ENCODE measurements around the gene ZNF687. TPM values are rescaled to one million over a fixed set of nuclear protein-coding genes. Genes with fewer than 3 reads are reported as not detected.

Gene ZNF687
- total and polyA plus RNA-seq, 2 of the 4 experiments (the other 2 are of a cell fraction), result 5.7 to 10.8 TPM

DNA sequence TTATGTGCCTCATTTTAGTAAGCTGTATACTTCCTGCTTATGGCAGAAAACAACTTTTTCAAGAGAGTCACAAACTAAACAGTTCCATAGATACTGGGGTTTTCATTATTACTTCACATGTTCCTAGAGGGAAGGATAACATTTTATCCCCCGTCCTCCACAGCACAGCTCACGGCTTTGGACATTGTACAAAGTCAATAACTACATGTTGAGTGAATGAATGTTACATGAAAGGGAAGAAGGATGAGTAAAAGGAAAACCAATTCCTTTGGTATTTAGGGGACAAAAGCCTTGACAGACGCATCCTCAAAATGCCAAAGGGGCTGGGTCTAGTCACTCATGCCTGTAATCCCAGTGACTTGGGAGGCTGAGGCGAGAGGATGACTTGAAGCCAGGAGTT, 30.3 kb downstream of the ZNF687 start:
- Histone ChIP-seq H2BK20ac (ENCODE audit: low read depth, low read length) (peak overlapping the region; percentile 50), H3K56ac (ENCODE audit: extremely low read depth, insufficient read depth, low read length) (no peak overlapping the region; the same call in 1 of the 2 replicates), H3K27me3 (ENCODE audit: control insufficient read depth, insufficient read depth, low read length) (no peaks in the 10 kb centered on the region), H3K9me1 (ENCODE audit: insufficient read depth, low read length) (peaks cover 57% of the 10 kb centered on the region), H3K4me2 (ENCODE audit: low read depth, low read length) (peak overlapping the region; percentile 10; the same call in 1 of the 2 replicates), H2AK5ac (ENCODE audit: low read depth, low read length) (peak overlapping the region; percentile 69), H2BK15ac (ENCODE audit: low read depth, low read length) (peak overlapping the region; percentile 82; the same call in 2 of the 3 replicates), H2AFZ (replicated peaks; ENCODE audit: low read length, poor library complexity) (no peak overlapping the region), H2AK9ac (replicated peaks; ENCODE audit: low read depth, low read length, poor library complexity) (no peak overlapping the region), H3K9ac (ENCODE audit: low read depth, low read length) (no peak overlapping the region), H3K36me3 (ENCODE audit: control insufficient read depth, insufficient read depth, low read length) (peaks cover 45% of the 10 kb centered on the region), H3K4ac (ENCODE audit: low read depth, low read length) (peak overlapping the region; percentile 78), H4K8ac (ENCODE audit: low read depth in 2 of 2, low read length in 2 of 2) (peak overlapping the region; percentile 13 to 61; a peak in 2 of 4 replicates), H3K9me3 (ENCODE audit: control insufficient read depth, insufficient read depth, low read length) (no peaks in the 10 kb centered on the region), H3K4me3 (ENCODE audit: insufficient read depth, low read depth, low read length) (no peak overlapping the region), H4K91ac (ENCODE audit: insufficient read depth, low read depth, low read length) (peak overlapping the region; percentile 26), H3K14ac (replicated peaks; ENCODE audit: low read depth, low read length) (peak overlapping the region; percentile 38; the same call in 1 of the 2 replicates), H3K23ac (ENCODE audit: low read depth, low read length) (peak overlapping the region; percentile 33; the same call in 1 of the 2 replicates), H3K27ac (ENCODE audit: insufficient read depth, low read length) (peak overlapping the region; percentile 68), H3K79me1 (ENCODE audit: low read depth in 1 of 2, low read length in 2 of 2) (peaks cover 41 to 91% of the 10 kb centered on the region in 2 experiments), H3K18ac (ENCODE audit: low read depth, low read length) (peak overlapping the region; percentile 21; the same call in 1 of the 2 replicates), H3K4me1 (ENCODE audit: control insufficient read depth, insufficient read depth, low read length) (peaks cover 39% of the 10 kb centered on the region), H4K5ac (ENCODE audit: low read depth, low read length) (no peak overlapping the region), H2BK5ac (ENCODE audit: low read depth, low read length, poor library complexity, severe bottlenecking) (peak overlapping the region; percentile 57), H4K20me1 (ENCODE audit: insufficient read depth, low read length) (peaks cover 54% of the 10 kb centered on the region), H2BK120ac (ENCODE audit: low read depth, low read length) (peak overlapping the region; percentile 85)
- TF ChIP-seq MAZ (IDR thresholded peaks at IDR 0.05; ENCODE audit: borderline replicate concordance, low read depth, low read length), result no peak
- TF ChIP-seq RCOR1 (IDR thresholded peaks at IDR 0.05; ENCODE audit: insufficient replicate concordance, low read length), result no peak
- no peak for TF ChIP-seq CEBPB (IDR thresholded peaks at IDR 0.05; ENCODE audit: low read depth, low read length)
- TF ChIP-seq NFE2L2 (IDR thresholded peaks at IDR 0.05; ENCODE audit: low read depth, low read length), result no peak
- no peak for TF ChIP-seq FOS (IDR thresholded peaks at IDR 0.05; ENCODE audit: low read depth, low read length)
- no peak for TF ChIP-seq RAD21 (IDR thresholded peaks at IDR 0.05; ENCODE audit: low read length)
- TF ChIP-seq MAFK (IDR thresholded peaks at IDR 0.05; ENCODE audit: low read depth, low read length), result no peak
- TF ChIP-seq, protein P1, sequence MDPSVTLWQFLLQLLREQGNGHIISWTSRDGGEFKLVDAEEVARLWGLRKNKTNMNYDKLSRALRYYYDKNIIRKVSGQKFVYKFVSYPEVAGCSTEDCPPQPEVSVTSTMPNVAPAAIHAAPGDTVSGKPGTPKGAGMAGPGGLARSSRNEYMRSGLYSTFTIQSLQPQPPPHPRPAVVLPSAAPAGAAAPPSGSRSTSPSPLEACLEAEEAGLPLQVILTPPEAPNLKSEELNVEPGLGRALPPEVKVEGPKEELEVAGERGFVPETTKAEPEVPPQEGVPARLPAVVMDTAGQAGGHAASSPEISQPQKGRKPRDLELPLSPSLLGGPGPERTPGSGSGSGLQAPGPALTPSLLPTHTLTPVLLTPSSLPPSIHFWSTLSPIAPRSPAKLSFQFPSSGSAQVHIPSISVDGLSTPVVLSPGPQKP (IDR thresholded peaks at IDR 0.05; ENCODE audit: borderline replicate concordance, low read depth, low read length), result no peak
- no peak for TF ChIP-seq MXI1 (IDR thresholded peaks at IDR 0.05; ENCODE audit: borderline replicate concordance, low read depth, low read length)
- TF ChIP-seq, protein P2, sequence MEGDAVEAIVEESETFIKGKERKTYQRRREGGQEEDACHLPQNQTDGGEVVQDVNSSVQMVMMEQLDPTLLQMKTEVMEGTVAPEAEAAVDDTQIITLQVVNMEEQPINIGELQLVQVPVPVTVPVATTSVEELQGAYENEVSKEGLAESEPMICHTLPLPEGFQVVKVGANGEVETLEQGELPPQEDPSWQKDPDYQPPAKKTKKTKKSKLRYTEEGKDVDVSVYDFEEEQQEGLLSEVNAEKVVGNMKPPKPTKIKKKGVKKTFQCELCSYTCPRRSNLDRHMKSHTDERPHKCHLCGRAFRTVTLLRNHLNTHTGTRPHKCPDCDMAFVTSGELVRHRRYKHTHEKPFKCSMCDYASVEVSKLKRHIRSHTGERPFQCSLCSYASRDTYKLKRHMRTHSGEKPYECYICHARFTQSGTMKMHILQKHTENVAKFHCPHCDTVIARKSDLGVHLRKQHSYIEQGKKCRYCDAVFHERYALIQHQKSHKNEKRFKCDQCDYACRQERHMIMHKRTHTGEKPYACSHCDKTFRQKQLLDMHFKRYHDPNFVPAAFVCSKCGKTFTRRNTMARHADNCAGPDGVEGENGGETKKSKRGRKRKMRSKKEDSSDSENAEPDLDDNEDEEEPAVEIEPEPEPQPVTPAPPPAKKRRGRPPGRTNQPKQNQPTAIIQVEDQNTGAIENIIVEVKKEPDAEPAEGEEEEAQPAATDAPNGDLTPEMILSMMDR (conservative IDR thresholded peaks at IDR 0.05; ENCODE audit: low read depth, low read length), result no peak
- no peak for TF ChIP-seq POLR2A (IDR thresholded peaks at IDR 0.05; ENCODE audit: low read depth, low read length)
- TF ChIP-seq RFX5 (IDR thresholded peaks at IDR 0.05; ENCODE audit: low read depth, low read length), result no peak
- no peak for TF ChIP-seq SMC3 (IDR thresholded peaks at IDR 0.05; ENCODE audit: low read depth, low read length)
- TF ChIP-seq, protein P3, sequence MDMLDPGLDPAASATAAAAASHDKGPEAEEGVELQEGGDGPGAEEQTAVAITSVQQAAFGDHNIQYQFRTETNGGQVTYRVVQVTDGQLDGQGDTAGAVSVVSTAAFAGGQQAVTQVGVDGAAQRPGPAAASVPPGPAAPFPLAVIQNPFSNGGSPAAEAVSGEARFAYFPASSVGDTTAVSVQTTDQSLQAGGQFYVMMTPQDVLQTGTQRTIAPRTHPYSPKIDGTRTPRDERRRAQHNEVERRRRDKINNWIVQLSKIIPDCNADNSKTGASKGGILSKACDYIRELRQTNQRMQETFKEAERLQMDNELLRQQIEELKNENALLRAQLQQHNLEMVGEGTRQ (IDR thresholded peaks at IDR 0.05; ENCODE audit: low read depth, low read length), result no peak
- in situ Hi-C loops (cut with MboI; ENCODE audit: low sequenced_read_pairs) (loop anchor here (25.0 kb wide), 1 partner anchor 675 kb away; the partner anchor contains the start of gene S100A10), intact Hi-C loops (cut with micrococcal nuclease) (no loop called here), dilution Hi-C loops (cut with HindIII; ENCODE audit: low sequenced_read_pairs, unreplicated experiment) (no loop called here)
- ChIA-PET POLR2A (ENCODE audit: unreplicated experiment) (interaction anchor here (0.6 kb wide), 1 partner anchor 14 kb away, joined by 3 read pairs; no protein-coding TSS in a partner anchor), CTCF (interaction anchor here (0.5 to 1.9 kb wide), 2 partner anchors 11 to 1213 kb away, joined by 3 to 12 read pairs; no protein-coding TSS in a partner anchor)
- BruUV-seq (replicated peaks), result no TSS peak
- no peak for ATAC-seq (ENCODE audit: low read depth)
- 63% methylated on average over 1 of the region's 4 CpGs; no CpG with 5 or more reads in 1 of the 2 experiments for WGBS, 2 experiments (ENCODE audit: extremely low coverage in 2 of 2, insufficient read length in 1 of 2)
- DNase-seq, result peak; percentile 28

Data from IMR-90 (cell line).